ENCODE measurements around the gene PAOX.

The PAOX gene

DNA sequence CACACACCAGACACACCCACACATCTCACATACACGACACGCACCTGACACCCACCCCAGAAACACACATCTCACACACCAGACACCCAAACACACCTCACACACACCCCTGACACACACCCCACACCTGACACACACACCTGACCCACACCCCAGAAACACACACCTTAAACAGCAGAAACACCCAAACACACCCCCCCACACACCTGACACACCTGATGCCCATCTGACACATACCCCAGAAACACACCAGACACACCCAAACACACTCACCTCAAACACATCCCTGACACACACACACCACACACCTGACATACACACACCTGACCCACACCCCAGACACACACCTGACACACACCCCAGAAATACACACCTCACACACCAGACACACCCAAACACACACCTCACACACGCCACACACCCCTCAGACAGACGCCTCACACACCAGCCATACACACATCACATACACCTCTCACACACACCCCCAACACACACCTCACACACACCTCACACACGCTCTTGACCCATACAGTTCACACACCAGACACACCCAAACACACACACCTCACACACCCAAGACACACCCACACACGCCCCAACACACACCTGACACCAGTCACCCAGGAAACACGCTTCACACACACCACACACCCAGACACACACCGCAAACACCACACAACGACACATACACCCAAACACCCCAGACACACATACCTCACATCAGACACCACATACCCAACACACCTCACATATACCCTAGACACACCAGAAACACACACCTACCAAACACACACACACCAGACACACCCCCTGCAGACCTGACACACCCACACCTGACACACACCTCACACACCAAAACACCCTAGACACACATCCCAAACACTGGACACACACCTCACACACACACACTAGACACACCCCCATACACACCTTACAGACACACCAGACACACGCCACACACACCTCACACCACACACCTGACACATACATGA lies 40.7 kb upstream of the PAOX start:
- Histone ChIP-seq H3K4me3 (ENCODE audit: low read depth, low read length) (no peak overlapping the region), H3K27ac (ENCODE audit: low read depth, low read length) (no peak overlapping the region), H3K4me1 (ENCODE audit: control insufficient read depth, insufficient read depth, low read length, unreplicated experiment) (peaks cover 5% of the 10 kb centered on the region), H2AFZ (ENCODE audit: low read length, unreplicated experiment) (no peak overlapping the region), H3K36me3 (ENCODE audit: insufficient read depth, low read length) (no peaks in the 10 kb centered on the region), H3K27me3 (ENCODE audit: insufficient read depth, low read length) (peaks cover 39% of the 10 kb centered on the region), H3K79me2 (ENCODE audit: control insufficient read depth, insufficient read depth, low read length, unreplicated experiment) (no peaks in the 10 kb centered on the region)

DNA sequence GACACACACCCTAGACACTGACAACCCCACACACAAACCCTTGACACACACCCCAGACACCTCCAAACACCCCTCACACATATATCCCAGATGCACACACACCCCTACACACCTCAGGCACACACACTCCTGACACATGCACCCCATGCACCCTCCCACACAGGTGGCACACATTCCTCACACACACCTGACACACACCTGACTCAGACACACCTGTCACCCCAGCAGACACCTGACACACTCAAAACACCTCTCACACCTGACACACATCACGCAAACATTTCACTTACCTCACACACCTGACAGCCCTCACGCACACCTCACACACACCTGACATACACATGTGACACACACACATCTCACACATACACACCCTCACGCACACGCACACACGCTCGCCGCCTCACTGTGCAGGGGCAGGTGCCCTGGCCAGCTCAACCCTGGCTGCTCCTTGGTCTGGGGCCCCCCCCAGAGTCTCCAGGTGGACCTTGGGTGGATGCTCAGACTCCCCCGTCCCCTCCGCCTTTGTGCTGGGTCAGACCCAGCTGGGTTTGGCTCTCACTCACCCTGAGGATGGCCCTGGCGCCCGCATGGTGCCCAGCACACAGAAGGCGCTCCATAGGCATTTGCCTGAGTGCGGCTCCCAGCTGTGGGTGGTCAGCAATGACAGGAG lies 39.2 kb upstream of the PAOX start:
- Histone ChIP-seq H3K79me2 (ENCODE audit: control insufficient read depth, insufficient read depth, low read length, unreplicated experiment) (no peaks in the 10 kb centered on the region), H3K4me3 (ENCODE audit: low read depth, low read length) (no peak overlapping the region), H3K36me3 (ENCODE audit: insufficient read depth, low read length) (no peaks in the 10 kb centered on the region), H3K27ac (ENCODE audit: low read depth, low read length) (no peak overlapping the region), H3K4me1 (ENCODE audit: control insufficient read depth, insufficient read depth, low read length, unreplicated experiment) (peaks cover 4% of the 10 kb centered on the region), H2AFZ (ENCODE audit: low read length, unreplicated experiment) (no peak overlapping the region), H3K27me3 (ENCODE audit: insufficient read depth, low read length) (peaks cover 32% of the 10 kb centered on the region)

DNA sequence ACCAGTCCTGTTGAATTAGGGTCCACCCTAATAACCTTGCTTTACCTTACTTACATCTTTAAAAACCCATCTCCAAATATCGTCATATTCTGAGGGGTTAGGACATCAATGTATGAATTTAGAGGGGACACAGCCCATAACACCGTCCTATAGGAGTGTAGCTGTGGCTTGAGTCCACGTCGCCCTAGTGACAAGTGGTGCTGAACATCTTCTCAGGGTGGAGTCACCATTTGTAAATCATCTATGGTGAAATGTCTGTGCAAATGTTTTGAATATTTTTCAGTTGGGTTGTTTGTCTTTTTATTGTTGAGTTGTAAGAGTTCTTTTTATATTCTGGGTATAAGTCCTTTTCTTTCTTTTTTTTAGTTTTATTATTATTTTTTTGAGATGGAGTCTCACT lies 37.1 kb upstream of the PAOX start:
- H3K4me1 ChIP-seq (ENCODE audit: control insufficient read depth, insufficient read depth, low read length, unreplicated experiment): no peaks in the 10 kb centered on the region
- no peaks in the 10 kb centered on the region for H3K79me2 ChIP-seq (ENCODE audit: control insufficient read depth, insufficient read depth, low read length, unreplicated experiment)
- H3K27me3 ChIP-seq (ENCODE audit: insufficient read depth, low read length): peaks cover 14% of the 10 kb centered on the region; the same call in 1 of the 2 replicates
- H2AFZ ChIP-seq (ENCODE audit: low read length, unreplicated experiment): no peak overlapping the region
- no peak overlapping the region for H3K27ac ChIP-seq (ENCODE audit: low read depth, low read length)
- H3K36me3 ChIP-seq (ENCODE audit: insufficient read depth, low read length): no peaks in the 10 kb centered on the region
- no peak overlapping the region for H3K4me3 ChIP-seq (ENCODE audit: low read depth, low read length)

DNA sequence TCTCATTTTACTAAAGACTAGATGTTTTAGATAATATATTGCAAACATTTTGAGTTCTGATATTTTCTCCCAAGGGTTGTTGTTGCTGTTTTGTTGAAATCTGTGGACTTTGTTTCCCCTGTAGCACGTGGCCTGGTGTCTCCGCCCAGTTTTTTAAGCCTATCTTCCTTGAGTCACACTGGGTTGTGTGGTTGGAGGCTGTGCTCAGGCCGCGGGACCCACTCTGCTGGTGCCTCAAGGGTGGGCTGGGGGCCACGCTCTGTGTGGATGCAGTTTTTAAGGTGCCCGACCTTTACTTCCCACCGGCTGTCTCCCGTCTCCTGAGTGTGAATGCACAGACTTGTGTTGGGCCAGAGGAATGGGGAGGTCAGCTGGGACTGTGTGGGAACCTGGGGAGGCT lies 36.1 kb upstream of the PAOX start:
- H3K4me3 ChIP-seq (ENCODE audit: low read depth, low read length): no peak overlapping the region
- H3K4me1 ChIP-seq (ENCODE audit: control insufficient read depth, insufficient read depth, low read length, unreplicated experiment): no peaks in the 10 kb centered on the region
- no peaks in the 10 kb centered on the region for H3K36me3 ChIP-seq (ENCODE audit: insufficient read depth, low read length)
- peaks cover 6% of the 10 kb centered on the region; the same call in 1 of the 2 replicates for H3K27me3 ChIP-seq (ENCODE audit: insufficient read depth, low read length)
- no peak overlapping the region for H3K27ac ChIP-seq (ENCODE audit: low read depth, low read length)
- H3K79me2 ChIP-seq (ENCODE audit: control insufficient read depth, insufficient read depth, low read length, unreplicated experiment): no peaks in the 10 kb centered on the region
- H2AFZ ChIP-seq (ENCODE audit: low read length, unreplicated experiment): no peak overlapping the region

DNA sequence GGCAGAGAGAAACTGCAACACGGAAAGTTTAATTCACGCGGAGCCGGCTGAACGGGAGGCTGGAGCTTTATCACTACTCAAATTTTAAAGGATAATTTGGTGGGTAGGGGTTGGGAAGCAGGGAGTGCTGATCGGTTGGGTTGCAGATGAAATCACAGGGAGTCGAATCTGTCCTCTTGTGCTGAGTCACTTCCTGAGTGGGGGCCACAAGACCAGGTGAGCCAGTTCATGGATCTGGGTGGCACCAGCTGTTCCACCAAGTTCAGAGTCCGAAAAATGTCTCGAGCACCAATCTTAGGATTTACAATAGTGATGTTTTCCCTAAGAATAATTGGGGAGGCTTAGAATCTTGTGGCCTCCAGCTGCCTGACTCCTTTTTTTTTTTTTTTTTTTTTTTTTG lies 35.5 kb upstream of the PAOX start:
- no peak overlapping the region for H3K4me3 ChIP-seq (ENCODE audit: low read depth, low read length)
- no peak overlapping the region for H3K27ac ChIP-seq (ENCODE audit: low read depth, low read length)
- no peak overlapping the region for H2AFZ ChIP-seq (ENCODE audit: low read length, unreplicated experiment)
- H3K79me2 ChIP-seq (ENCODE audit: control insufficient read depth, insufficient read depth, low read length, unreplicated experiment): no peaks in the 10 kb centered on the region
- H3K4me1 ChIP-seq (ENCODE audit: control insufficient read depth, insufficient read depth, low read length, unreplicated experiment): peaks cover 3% of the 10 kb centered on the region
- H3K27me3 ChIP-seq (ENCODE audit: insufficient read depth, low read length): peaks cover 6% of the 10 kb centered on the region; the same call in 1 of the 2 replicates
- H3K36me3 ChIP-seq (ENCODE audit: insufficient read depth, low read length): no peaks in the 10 kb centered on the region

DNA sequence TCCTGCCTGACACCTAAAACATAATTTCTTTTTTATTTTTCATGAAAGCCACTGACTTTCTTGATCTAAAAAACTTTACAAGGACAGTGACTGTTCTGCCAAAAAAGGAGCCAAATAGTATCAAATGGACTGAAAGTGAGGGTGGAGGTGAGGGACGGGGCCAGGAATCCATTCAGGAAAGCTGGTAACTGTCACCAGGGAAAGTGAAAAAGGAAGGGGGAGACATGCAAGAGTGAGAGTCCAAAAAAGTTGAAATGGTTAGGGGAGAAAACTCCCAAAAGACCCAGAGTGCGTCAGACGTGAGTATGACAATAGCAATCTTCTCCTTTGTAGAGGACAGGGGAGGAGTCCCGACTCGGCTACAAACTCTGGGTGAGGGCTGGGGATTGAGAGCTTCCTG lies 34.8 kb upstream of the PAOX start:
- Histone ChIP-seq H3K27ac (ENCODE audit: low read depth, low read length) (no peak overlapping the region), H3K79me2 (ENCODE audit: control insufficient read depth, insufficient read depth, low read length, unreplicated experiment) (no peaks in the 10 kb centered on the region), H3K27me3 (ENCODE audit: insufficient read depth, low read length) (peaks cover 6% of the 10 kb centered on the region; the same call in 1 of the 2 replicates), H3K4me3 (ENCODE audit: low read depth, low read length) (no peak overlapping the region), H3K4me1 (ENCODE audit: control insufficient read depth, insufficient read depth, low read length, unreplicated experiment) (peaks cover 3% of the 10 kb centered on the region), H2AFZ (ENCODE audit: low read length, unreplicated experiment) (no peak overlapping the region), H3K36me3 (ENCODE audit: insufficient read depth, low read length) (no peaks in the 10 kb centered on the region)

DNA sequence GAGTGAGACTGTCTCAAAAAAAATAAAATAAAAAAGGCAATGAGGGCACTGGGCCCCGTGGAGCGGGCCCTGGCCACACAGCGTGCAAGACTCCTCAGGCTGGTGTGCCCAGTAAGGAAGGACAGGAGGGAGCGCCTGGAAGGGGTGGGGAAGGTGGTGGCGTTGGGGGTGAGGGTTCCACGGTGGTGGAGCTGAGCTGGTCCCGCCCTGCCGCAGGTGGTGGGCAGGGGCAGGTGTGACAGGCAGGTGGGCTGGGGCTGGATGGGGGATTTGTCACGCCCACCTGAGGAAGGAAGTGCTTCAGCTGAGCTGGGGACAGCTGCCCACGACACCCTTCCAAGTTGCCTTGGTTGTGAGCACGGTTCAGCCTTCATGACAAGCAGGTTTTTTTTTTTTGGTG lies 32.6 kb upstream of the PAOX start:
- Histone ChIP-seq H3K27ac (ENCODE audit: low read depth, low read length) (no peak overlapping the region), H3K4me3 (ENCODE audit: low read depth, low read length) (no peak overlapping the region), H3K36me3 (ENCODE audit: insufficient read depth, low read length) (no peaks in the 10 kb centered on the region), H3K27me3 (ENCODE audit: insufficient read depth, low read length) (peaks cover 6% of the 10 kb centered on the region; the same call in 1 of the 2 replicates), H3K79me2 (ENCODE audit: control insufficient read depth, insufficient read depth, low read length, unreplicated experiment) (no peaks in the 10 kb centered on the region), H2AFZ (ENCODE audit: low read length, unreplicated experiment) (no peak overlapping the region), H3K4me1 (ENCODE audit: control insufficient read depth, insufficient read depth, low read length, unreplicated experiment) (peaks cover 3% of the 10 kb centered on the region)

DNA sequence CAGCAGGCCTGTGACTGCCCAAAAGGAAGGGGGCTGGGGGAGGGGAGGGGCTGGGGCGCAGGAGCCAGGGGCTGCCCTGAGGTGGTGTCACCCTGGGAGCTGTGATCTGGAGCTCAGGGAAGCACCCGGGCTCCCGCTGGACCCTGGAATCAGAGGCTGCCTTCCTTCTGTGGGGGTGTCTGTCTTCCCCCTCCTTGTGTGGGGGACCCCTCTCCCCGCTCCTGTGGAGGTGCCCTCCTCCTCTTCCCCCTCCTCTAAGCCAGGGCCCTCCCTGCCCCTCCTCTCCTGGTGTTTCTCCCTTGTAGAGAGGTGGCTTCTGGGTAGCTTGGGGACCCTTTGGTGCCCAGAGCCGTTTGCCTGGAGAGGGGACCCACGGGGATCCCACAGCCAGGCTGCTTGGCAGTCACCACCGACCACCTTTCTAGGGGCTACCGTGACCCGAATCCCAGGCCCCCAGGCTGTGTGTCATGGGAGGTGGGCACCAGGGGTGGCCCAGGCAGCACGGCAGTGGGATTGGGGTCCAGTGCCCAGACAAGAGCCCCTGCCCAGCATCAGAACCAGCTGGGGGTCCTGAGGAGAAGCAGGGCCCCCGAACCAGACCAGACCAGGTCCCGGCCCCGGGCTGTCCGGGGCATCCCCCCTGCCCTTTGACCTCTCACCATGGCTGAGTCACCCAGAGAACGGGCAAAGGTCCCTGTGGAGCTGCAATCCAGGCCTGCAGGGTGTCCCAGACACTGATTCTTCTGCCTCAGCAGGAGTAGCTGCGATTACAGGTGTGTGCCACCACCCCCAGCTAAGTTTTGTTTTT lies 31.1 kb upstream of the PAOX start:
- H3K36me3 ChIP-seq (ENCODE audit: insufficient read depth, low read length): no peaks in the 10 kb centered on the region
- H3K27ac ChIP-seq (ENCODE audit: low read depth, low read length): no peak overlapping the region
- peaks cover 3% of the 10 kb centered on the region for H3K4me1 ChIP-seq (ENCODE audit: control insufficient read depth, insufficient read depth, low read length, unreplicated experiment)

DNA sequence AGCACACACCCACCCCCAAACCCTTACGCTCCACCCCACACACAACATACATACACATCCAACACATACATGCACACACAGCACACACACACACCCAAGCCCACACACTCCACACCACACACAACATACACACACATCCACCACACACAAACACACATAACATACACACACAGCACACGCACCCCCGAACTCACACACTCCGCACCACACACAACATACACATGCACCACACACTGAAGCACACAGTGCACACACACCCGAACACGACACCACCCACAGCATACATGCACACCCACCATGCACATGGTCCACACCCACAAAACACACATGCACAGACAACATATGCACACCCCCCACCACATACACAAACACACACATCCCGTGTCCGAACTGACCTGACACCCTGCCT lies 29.9 kb upstream of the PAOX start:
- peaks cover 3% of the 10 kb centered on the region for H3K4me1 ChIP-seq (ENCODE audit: control insufficient read depth, insufficient read depth, low read length, unreplicated experiment)

More for the DNA sequence above, 31.1 kb upstream of the PAOX start:
- H2AFZ ChIP-seq (ENCODE audit: low read length, unreplicated experiment): no peak overlapping the region
- H3K27me3 ChIP-seq (ENCODE audit: insufficient read depth, low read length): peaks cover 6% of the 10 kb centered on the region; the same call in 1 of the 2 replicates
- no peak overlapping the region for H3K4me3 ChIP-seq (ENCODE audit: low read depth, low read length)
- no peaks in the 10 kb centered on the region for H3K79me2 ChIP-seq (ENCODE audit: control insufficient read depth, insufficient read depth, low read length, unreplicated experiment)

DNA sequence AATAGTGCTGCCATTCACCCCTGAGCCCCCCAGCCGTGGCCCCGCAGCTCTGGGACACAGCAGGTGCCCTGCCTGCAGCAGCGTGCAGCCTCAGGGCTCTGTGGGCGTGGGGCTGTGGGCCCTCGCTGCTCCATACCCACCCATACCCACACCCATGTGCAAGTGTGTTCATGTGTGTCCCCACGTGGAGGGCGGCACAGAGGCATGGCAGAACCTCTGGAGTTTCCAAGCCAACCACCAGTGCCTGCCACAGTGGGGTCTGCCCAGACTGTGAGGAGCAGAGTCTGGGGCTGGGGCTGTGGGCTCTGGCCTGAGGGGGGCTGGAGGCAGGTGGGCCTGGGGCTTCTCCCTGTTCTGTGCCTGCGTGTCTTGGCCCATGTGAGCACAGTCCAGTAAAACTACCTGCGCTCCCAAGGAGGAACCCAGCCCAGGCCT lies 29.5 kb upstream of the PAOX start:
- Histone ChIP-seq H3K4me3 (ENCODE audit: low read depth, low read length) (no peak overlapping the region), H3K27ac (ENCODE audit: low read depth, low read length) (no peak overlapping the region), H2AFZ (ENCODE audit: low read length, unreplicated experiment) (no peak overlapping the region), H3K79me2 (ENCODE audit: control insufficient read depth, insufficient read depth, low read length, unreplicated experiment) (no peaks in the 10 kb centered on the region), H3K36me3 (ENCODE audit: insufficient read depth, low read length) (no peaks in the 10 kb centered on the region), H3K4me1 (ENCODE audit: control insufficient read depth, insufficient read depth, low read length, unreplicated experiment) (peaks cover 3% of the 10 kb centered on the region), H3K27me3 (ENCODE audit: insufficient read depth, low read length) (peaks cover 6% of the 10 kb centered on the region; the same call in 1 of the 2 replicates)

More for the DNA sequence above, 29.9 kb upstream of the PAOX start:
- Histone ChIP-seq H3K79me2 (ENCODE audit: control insufficient read depth, insufficient read depth, low read length, unreplicated experiment) (no peaks in the 10 kb centered on the region), H3K36me3 (ENCODE audit: insufficient read depth, low read length) (no peaks in the 10 kb centered on the region), H3K27me3 (ENCODE audit: insufficient read depth, low read length) (peaks cover 6% of the 10 kb centered on the region; the same call in 1 of the 2 replicates), H2AFZ (ENCODE audit: low read length, unreplicated experiment) (no peak overlapping the region), H3K4me3 (ENCODE audit: low read depth, low read length) (no peak overlapping the region), H3K27ac (ENCODE audit: low read depth, low read length) (no peak overlapping the region)

All from ACC112 (cell line).